Measurements from ENCODE around the gene ATRN.
"Not testable (repeated sequence)": the region's sequence is repeated elsewhere in the genome, so short reads cannot be mapped to it uniquely, and the experiment has no call there.

The ATRN gene

DNA sequence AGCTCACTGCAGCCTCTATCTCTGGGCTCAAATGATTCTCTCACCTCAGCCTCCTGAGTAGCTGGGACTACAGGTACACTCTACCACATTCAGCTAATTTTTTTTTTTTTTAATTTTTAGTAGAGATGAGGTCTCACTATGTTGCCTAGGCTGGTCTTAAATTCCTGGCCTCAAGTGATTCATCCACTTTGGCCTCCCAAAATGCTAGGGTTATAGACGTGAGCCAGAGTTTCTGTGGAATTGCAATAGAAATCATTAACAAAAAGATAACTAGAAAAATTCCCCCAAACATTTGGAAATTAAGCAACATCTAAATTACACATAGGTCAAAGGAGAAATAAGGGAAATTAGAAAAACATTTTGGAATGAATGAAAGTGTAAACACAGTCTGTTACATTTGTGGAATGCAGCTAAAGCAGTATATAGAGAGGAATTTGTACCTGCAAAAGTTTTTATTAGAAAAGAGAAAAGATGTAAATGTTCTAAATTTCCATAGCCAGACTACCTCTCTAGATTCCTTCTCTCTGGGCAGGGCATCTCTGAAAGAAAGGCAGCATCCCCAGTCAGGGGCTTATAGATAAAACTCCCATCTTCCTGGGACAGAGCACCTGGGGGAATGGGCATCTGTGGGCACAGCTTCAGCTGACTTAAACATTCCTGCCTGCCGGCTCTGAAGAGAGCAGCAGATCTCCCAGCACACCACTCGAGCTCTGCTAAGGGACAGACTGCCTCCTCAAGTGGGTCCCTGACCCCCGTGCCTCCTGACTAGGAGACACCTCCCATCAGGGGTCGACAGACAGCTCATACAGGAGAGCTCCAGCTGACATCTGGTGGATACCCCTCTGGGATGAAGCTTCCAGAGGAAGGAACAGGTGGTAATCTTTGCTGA is 51.3 kb downstream of the ATRN start (continued):
- TF ChIP-seq ZSCAN30 (tag by site-specific recombination; IDR thresholded peaks at IDR 0.05) (no peak), MEIS1 (CRISPR knock-in tag; IDR thresholded peaks at IDR 0.05; ENCODE audit: borderline replicate concordance) (no peak), ZIC2 (tag by site-specific recombination; IDR thresholded peaks at IDR 0.05) (no peak)

DNA sequence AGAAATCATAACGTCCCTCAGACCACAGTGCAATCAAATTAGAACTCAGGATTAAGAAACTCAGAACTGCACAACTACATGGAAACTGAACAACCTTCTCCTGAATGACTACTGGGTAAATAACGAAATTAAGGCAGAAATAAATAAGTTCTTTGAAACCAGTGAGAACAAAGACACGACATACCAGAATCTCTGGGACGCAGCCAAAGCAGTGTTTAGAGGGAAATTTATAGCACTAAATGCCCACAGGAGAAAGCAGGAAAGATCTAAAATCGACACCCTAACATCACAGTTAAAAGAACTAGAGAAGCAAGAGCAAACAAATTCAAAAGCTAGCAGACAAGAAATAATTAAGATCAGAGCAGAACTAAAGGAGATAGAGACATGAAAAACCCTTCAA is 53.9 kb downstream of the ATRN start:
- POLR2A ChIA-PET; H3K4me3 ChIP-seq (ENCODE audit: low read depth, low read length); H3K4me1 ChIP-seq (ENCODE audit: control insufficient read depth, insufficient read depth, low read length); H3K9me3 ChIP-seq (ENCODE audit: control insufficient read depth, insufficient read depth, low read depth, low read length); H3K36me3 ChIP-seq (ENCODE audit: control insufficient read depth in 2 of 2, insufficient read depth in 1 of 2, low read length in 2 of 2); H3K27ac ChIP-seq (ENCODE audit: extremely low read depth, low read depth, low read length): not testable (repeated sequence)
- CTCF ChIA-PET = interaction anchor here (0.7 to 1.2 kb wide), 3 partner anchors 30 to 250 kb away, joined by 3 to 4 read pairs (median 3); no protein-coding TSS in a partner anchor

- TF ChIP-seq ZNF274 (IDR thresholded peaks at IDR 0.05; ENCODE audit: low read length) (no peak), ZNF274 (tag by site-specific recombination; IDR thresholded peaks at IDR 0.05; ENCODE audit: borderline replicate concordance) (no peak), ZNF175 (tag by site-specific recombination; IDR thresholded peaks at IDR 0.05) (no peak), BCL11A (tag by site-specific recombination; IDR thresholded peaks at IDR 0.05; ENCODE audit: low read depth) (no peak), ZNF223 (tag by site-specific recombination; IDR thresholded peaks at IDR 0.05) (no peak), ZNF521 (tag by site-specific recombination; IDR thresholded peaks at IDR 0.05) (no peak), ZNF18 (tag by site-specific recombination; IDR thresholded peaks at IDR 0.05) (no peak), ZNF23 (tag by site-specific recombination; IDR thresholded peaks at IDR 0.05; ENCODE audit: borderline replicate concordance) (no peak), ZNF623 (tag by site-specific recombination; IDR thresholded peaks at IDR 0.05) (no peak), ZSCAN16 (tag by site-specific recombination; IDR thresholded peaks at IDR 0.05) (no peak)
- TF ChIP-seq, protein P1, sequence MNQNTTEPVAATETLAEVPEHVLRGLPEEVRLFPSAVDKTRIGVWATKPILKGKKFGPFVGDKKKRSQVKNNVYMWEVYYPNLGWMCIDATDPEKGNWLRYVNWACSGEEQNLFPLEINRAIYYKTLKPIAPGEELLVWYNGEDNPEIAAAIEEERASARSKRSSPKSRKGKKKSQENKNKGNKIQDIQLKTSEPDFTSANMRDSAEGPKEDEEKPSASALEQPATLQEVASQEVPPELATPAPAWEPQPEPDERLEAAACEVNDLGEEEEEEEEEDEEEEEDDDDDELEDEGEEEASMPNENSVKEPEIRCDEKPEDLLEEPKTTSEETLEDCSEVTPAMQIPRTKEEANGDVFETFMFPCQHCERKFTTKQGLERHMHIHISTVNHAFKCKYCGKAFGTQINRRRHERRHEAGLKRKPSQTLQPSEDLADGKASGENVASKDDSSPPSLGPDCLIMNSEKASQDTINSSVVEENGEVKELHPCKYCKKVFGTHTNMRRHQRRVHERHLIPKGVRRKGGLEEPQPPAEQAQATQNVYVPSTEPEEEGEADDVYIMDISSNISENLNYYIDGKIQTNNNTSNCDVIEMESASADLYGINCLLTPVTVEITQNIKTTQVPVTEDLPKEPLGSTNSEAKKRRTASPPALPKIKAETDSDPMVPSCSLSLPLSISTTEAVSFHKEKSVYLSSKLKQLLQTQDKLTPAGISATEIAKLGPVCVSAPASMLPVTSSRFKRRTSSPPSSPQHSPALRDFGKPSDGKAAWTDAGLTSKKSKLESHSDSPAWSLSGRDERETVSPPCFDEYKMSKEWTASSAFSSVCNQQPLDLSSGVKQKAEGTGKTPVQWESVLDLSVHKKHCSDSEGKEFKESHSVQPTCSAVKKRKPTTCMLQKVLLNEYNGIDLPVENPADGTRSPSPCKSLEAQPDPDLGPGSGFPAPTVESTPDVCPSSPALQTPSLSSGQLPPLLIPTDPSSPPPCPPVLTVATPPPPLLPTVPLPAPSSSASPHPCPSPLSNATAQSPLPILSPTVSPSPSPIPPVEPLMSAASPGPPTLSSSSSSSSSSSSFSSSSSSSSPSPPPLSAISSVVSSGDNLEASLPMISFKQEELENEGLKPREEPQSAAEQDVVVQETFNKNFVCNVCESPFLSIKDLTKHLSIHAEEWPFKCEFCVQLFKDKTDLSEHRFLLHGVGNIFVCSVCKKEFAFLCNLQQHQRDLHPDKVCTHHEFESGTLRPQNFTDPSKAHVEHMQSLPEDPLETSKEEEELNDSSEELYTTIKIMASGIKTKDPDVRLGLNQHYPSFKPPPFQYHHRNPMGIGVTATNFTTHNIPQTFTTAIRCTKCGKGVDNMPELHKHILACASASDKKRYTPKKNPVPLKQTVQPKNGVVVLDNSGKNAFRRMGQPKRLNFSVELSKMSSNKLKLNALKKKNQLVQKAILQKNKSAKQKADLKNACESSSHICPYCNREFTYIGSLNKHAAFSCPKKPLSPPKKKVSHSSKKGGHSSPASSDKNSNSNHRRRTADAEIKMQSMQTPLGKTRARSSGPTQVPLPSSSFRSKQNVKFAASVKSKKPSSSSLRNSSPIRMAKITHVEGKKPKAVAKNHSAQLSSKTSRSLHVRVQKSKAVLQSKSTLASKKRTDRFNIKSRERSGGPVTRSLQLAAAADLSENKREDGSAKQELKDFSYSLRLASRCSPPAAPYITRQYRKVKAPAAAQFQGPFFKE (tag by site-specific recombination; IDR thresholded peaks at IDR 0.05; ENCODE audit: borderline replicate concordance) = no peak
- POLR2A ChIA-PET = no interaction called here
- no peak overlapping the region for H3K4me3 ChIP-seq (ENCODE audit: low read depth, low read length)
- H3K36me3 ChIP-seq (ENCODE audit: control insufficient read depth in 2 of 2, insufficient read depth in 1 of 2, low read length in 2 of 2) = peaks cover 0 to 11% of the 10 kb centered on the region in 2 experiments; a peak in 1 of 3 replicates
- H3K27ac ChIP-seq (ENCODE audit: extremely low read depth, low read depth, low read length) = no peak overlapping the region
- H3K9me3 ChIP-seq (ENCODE audit: control insufficient read depth, insufficient read depth, low read depth, low read length) = no peaks in the 10 kb centered on the region
- CTCF ChIA-PET = interaction anchor here (0.5 kb wide), 1 partner anchor 289 kb away, joined by 3 read pairs; no protein-coding TSS in a partner anchor
- H3K4me1 ChIP-seq (ENCODE audit: control insufficient read depth, insufficient read depth, low read length) = 0 out of 2 replicates have a peak, but pooled peaks cover 2% of the 10 kb centered on the region
These were observed 61.3 kb downstream of the ATRN start for GRCh38 chr20:3532089-3532615.
